HG03175 (cell line): ENCODE data around the gene CTRB1.

Source experiments
- ATAC-seq: cut with Tn5 transposase; IDR thresholded peaks from one replicate; pipeline ENCODE4 v1.9.1; 2021; ENCODE audit warnings: mild to moderate bottlenecking, moderate library complexity; ENCODE audit not compliant: unreplicated experiment

Gene CTRB1

DNA sequence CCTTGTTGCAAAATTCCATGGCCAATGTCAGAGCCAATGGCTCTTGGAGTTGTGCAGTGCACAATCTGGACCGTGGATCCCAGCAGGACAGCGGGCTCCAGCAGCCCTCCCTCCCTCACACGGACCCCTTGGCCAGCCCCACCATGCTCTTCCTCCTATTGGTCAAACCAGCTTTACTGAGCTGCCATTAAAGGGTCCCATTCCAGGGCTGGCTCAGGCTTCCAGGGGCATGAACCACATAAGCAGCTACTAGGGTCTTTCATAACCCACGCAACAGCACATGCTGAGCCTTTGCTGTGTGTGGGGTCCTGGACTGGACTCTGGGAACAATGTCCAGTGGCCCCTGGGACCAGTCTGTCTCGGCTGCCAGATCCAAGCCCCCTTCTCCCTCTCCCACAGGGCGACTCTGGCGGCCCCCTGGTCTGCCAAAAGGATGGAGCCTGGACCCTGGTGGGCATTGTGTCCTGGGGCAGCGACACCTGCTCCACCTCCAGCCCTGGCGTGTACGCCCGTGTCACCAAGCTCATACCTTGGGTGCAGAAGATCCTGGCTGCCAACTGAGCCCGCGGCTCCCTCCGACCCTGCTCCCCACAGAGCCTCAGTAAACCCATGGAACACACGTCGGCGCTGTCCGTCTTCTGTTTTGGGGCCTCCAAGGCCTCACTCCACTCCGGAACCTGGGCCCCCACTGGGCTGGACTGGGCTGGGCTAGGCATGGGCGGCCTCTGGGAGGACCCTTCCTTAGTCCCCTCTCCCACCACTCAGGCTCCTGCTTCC is 5.7 kb downstream of the CTRB1 start:
- no peak for ATAC-seq

DNA sequence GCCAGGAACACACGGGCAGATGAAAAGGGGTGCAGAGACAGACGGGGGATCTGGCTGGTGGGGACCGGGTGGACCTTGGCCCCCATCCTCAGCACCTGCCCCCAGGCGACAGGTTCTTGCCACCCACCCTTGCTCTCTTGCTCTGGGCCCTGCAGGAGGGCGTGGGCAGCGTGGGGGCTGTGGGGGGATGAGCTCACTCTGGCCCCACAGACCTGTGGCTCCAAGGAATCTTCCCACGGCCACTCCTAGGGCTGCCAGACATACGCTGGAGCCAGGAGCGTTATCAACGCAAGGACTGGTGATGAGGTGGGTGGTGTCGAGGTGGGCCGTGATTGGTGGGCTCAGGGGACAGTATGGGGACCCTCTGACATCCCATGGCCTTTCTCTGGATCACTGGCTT is 6.3 kb downstream of the CTRB1 start:
- ATAC-seq, result no peak

DNA sequence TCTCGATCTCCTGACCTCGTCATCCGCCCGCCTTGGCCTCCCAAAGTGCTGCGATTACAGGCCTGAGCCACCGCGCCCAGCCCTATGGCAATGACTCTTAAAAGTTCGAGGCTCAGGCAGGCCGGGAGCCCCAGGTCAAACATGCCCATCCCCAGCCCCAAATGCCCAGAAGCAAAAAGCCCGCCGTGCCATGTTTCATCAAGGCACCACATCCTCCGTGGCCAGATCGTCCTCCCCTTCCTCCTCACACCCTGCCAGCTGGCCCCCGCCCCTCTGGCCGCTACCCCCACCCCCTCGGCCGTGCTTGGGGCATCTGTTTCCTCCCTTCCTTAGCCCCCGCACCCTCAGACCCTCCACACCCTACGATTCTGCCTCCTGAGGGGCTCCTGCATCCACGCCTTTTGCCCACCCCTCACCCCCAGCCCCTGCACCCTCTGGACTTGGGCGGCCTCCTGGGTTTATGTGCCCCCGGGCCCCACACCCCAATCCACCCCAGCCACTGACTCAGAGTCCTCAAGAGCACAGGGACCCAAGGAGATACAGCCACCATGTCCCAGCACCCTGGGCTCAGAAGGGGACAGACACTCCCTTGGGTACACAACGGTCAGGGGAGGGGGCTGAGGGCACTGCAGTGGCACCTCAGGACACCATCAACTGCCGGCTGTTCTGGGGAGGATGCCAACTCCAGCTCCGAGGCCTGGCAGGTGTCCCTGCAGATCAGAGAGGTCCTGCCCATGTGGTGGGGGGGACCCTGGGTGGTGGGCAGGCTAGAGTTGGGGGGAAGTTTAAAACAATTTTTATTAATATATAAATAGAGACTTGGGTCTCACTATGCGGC is 7.1 kb downstream of the CTRB1 start:
- ATAC-seq, result no peak

DNA sequence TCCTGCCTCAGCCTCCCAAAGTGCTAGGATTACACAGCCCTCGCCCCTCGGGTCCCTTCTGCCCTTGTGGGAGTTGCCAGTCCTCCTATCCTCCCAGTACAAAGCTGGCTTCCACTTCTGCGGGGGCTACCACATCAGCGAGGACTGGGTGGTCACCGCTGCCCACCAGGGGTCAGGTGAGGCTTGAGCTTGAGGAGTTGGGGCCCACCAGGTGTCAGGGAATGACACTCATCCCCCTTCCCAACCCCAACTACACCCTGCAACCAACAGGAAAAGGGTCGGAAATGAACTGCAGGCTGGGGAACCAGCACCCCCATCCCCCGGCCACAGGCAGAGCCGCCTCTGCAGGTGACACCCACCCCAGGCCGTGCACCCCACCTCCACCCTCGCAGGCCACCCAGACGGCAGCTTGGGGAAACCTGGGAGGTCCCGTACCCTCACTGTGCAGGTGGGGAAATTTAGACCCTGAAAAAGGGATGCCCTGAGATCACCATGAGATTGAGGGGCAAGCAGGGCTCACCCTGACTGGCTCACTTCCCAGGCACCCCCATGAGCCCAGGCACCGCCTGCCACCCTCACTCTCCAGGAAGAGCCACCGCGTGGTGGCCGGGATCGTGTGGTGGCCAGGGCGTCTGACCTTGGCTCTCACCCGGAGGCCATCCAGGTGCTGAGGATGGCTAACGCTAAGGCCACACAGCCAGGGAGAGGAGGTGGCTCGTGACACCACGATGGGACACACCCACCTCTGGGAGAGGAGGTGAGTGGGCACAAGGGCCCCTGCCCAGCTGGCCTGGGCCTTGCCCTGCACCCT is 8.0 kb downstream of the CTRB1 start:
- ATAC-seq, result no peak

DNA sequence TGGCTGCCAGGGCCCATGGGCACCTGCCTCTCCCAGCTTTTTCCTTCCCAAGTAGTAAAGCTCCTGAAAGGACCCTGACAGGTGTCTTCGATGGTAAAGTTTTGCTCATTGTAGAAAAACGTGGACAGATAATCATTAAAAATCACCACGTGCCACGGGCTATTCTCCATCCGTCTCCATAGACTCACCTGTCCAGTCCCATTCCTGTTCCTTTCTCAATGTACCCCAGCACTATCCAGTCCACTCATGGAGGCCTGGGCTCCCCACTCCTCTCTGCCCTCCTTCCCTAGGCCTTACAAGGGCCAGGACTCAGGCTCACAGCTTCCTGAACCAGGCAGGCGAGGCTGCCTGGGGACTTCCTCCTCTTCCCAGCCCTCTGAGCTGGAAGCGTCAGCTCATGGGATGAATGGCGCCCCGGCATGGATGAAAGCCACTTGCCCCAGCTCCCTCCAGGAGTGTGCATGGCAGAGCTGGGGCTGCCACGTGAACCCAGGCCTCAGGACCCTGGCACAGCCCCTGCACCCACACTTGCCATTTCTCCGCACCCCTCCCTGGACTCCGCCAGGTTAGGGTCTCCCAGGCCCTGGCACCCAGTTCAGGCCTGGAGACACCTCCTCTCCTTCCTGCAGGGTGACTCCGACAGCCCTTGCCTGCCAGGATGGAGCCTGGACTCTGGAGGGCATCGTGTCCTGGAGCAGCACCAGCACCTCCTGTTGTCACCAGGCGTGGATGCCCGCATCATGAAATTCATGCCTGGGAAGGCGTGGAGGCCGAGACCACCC is 8.8 kb downstream of the CTRB1 start:
- ATAC-seq, result no peak

DNA sequence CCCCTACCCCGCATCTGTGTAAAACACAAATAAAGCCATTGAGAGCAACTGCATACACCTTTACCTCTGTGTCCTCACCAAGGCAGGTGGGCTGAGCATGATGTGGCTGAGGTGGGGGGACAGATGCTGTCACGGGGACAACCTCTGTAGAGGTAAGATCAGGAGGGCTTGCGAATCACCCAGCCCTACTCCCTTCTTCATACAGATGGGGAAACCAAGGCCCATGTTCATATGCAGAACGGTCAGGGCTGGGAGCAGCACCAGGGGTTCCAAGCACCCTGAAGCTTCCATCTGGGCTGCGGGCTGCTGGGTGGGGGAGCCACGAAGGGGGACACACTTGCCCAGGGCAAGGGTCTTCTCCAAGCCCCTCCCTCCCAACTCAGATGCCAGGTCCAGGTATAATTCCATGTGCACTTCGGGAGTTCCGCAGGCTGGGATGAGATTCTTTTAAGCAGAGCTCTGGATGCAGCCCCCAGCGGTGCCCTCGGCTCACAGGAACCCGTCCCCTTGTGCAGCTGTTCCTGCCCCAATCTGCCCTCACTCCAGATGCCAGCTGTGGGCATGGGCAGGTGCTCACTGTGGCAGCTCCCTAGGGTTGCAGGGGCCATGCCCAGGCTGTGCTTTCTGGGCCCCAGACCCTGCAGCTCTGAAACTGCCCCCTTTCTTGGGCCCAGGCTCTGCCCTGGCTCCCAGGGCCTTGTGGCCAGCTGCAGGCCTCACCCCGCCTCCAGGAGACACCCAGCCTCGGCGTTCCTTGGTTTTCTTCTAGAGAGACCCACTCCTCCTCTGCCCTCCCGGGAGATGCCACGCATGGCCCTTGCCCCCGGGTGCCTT is 9.6 kb downstream of the CTRB1 start:
- no peak for ATAC-seq

DNA sequence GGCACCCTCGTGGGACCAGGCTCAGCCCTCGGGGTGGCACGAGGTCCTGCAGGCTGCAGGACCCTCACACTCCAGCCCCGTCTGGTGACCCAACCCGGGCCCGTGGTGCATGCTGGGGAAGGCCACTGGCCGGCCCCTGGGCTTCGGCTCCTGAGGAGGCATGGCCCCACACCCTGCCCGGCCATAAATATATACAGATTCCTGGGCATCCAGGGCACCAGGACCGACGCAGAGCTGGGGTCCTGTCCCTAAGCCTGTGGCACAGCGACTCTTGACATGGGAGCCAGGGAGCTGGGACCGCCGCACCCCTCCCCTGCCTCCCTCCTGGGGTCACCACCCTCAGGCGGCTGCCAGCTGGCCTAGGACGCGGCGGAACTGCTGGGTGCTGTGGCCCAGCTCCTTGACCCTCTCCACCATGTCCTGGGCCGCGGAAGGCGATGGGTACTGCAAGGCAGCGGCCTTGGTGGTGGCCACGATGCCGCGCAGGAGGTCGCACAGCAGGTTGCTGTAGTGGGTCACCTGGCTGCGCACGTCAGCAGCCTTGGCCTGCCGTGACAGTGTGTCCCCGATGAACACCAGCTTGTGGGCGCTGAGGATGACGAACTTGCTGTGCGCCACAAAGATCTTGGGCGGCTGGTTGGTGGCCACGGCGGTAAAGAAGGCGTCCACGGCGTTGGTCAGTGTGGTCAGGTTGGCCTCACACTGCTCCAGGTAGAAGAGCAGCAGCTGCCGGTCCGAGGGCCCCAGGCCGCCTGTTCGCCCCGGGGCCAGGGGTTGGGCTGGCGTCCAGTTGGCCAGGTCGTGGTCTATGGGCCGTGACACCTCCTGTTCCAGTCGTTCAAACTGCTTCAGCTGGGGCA is 10.6 kb downstream of the CTRB1 start:
- ATAC-seq, result no peak

DNA sequence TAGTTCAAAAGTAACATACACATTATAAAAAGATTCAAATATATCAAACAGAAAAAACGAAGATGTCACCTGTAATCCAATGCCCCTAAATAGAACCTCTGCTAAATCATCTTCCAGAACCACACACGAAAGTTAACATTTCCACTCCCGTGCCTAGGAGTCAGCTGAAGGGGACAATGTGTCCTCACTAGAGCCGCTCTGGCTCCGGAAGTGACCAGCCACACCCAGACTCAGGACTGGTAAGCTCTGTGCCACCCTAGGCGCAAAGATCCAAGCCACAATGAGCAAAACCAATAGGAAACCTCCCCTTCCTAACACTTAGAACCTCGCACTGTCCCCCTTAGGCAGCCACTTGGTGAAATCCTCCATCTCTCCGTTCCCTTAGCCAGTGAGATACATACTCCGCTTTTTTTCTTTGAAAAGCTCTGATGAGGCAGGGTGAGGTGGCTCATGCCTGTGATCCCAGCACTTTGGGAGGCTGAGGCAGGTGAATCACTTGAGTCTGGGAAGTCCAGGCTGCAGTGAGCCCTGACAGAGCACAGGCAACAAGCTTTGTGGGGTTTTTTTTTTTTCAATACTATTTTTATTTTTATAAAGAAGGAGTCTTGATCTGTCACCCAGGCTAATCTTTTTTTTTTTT is 11.8 kb downstream of the CTRB1 start:
- ATAC-seq, result no peak

DNA sequence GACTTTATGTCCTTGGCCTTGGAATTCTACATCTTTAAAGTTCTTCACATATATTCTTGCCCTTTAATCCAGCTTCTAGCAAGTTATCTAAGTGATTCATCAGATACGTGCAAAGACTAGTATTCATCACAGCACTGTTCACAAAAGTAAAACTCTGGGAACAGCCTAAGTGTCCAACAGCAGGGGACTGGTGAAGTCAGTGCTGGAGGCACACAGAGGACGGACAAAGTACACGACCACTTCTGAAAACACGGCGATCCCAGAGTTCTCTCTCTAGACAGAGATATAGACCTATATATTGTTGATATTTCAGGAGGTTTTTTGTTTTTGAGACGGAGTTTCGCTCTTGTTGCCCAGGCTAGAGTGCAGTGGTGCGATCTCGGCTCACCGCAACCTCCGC is 12.8 kb downstream of the CTRB1 start:
- no peak for ATAC-seq

DNA sequence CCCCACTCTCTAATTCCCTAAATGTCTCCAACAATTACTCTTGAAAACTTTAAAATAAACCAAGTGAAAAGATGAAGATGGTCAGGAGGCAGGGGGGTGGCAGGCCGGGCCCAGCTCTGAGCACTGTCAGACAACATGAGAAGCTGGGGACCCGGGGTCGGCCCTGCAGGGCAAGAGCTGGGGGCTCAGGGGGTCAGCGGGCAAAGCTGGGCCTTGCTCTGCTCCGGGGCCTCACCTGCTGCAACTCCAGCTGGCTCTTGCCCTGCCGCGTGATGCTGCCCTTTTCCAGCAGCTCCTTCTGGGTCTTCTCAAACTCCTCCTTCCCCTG is 14.8 kb downstream of the CTRB1 start:
- no peak for ATAC-seq

DNA sequence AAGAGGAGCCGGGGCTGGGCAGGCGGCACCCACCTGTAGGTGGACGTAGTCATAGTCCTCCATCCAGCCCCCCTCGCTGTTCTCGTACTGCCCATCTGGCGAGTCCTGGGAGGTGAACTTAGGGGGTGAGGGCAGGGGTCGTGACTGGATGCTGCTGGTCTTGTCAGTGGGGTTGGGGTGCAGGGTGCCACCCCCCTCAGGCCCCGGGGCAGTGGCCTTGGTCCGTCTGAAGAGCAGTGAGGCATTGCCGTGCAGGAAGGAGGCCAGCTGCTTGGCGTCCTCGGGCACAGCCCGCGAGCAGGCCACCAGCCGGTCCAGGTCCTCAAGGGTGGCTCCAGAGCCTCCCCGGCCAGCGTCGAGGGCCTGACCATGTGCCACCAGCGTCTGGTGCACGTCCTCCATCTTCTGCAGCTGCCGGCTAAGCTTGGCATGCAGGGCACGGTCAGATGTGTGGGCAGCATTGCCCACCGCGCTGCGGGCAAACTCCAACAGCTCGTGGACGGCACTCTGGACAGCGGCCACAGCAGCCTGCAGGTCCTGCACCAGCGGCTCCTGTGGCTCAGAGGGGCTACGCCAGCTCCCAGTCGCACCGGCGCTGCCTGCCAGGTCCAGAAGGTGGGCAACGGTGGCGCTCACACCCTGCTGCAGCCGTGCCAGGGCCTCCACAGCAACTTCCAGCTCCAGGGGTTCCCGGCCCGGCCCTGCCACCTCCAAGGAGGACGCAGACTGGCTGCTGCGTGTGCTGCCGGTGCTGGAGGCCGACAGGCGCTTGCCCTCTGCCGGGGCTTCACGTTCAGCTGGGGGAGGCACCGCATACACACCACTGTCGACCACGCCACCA is 16.3 kb downstream of the CTRB1 start:
- ATAC-seq, result no peak

DNA sequence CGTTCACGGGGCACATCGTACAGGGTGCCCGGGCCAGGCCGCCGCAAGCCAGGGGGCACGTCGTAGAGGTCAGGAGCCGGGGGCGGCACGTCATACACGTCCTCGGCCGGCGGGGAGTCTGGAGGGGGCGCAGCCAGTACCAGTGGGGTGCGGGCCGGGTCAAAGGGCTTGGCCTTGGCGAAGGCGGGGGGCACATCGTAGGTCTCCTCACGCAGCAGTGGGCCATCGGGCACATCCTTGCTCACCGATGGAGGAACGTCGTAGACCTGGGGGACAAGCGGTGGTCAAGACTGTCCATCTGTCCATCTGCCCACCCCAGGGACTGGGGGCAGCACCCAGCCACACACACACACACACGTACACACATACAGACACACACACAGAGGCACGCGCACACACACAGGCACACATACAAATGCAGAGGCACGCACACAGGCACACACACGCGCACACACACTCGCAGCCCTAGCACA is 17.0 kb downstream of the CTRB1 start:
- ATAC-seq, result no peak

DNA sequence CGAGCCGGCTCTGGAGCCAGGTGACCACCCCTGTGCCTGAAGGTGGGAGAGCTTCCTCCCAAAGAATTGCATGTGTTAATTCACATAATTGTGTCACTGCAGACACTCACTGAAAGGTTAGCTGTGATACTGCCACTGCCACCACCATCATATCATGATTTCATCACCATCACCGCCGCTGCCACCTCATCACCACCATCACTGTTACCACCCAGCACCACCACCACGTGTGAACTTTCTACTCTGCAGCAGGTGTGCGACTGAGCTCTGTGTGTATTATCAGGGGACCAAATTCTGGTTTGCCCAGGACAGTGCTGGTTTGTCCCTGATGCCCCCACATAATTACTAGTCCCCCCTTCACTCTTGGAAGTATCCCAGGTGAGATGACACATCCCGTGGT is 17.4 kb downstream of the CTRB1 start:
- ATAC-seq, result no peak

DNA sequence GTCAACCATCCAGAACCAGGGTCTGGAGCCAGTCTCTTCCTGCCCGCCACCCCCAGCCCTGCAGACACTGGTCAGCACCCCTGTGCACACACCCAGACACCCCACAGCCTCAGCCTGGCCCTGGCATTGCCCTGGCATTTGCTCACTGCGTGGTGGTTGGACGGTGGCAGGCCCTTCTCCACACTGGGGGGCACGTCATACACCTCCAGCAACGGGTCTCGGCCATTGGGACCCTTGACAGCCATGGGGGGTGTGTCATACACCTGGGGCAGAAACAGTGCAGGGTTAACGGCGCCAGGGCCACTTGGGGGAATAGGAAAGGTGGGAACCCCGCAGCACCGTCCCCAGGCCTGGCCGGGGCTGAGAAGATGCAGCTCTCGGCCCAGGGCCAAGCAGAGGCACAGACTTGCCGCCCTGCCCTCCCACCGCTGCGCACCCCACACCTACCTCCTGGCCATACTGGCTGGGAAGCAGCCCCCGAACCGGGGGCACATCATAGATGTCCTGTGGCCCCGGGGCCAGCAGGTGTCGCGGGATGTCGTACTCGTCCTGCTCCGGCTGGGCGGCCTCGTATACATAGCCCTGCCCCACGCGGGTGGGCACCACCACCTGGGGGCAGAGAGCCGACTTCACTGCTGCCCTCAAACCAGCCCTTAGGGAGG is 18.1 kb downstream of the CTRB1 start:
- no peak for ATAC-seq

DNA sequence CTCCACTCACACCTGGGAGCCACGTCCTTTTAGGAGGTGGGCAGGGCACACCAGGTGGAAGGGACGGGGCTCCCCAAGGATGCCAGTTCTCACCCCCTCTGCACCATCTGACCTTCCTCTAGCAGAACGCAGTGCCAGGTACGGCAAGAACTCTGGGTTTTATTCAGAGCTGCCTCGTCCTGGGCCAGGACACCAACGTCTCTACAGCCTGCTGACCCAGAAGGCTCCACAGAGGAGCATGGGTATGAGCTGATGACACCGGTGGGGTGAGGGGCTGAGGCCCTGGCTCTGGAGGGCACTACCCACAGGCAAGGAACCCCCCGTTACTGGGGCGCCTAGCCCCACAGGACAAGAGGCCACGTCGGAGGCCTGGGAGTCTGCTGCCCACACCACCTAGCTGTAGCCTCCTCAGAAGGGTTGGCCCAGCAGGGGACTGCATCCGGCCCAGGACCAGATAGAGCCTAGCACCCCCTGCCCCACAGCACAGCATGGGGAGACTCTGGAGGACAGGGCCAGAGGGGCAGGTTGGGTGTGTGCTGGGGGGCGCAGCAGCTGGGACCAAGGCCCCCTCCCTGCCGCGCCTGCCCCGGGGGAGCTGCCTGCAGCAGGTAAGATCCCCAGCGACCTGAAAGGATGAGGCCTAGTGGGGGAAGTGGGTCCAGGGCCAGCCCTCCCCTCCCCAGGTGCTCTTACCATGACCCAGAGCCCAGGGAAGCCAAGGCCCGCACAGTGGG is 18.8 kb downstream of the CTRB1 start:
- no peak for ATAC-seq

DNA sequence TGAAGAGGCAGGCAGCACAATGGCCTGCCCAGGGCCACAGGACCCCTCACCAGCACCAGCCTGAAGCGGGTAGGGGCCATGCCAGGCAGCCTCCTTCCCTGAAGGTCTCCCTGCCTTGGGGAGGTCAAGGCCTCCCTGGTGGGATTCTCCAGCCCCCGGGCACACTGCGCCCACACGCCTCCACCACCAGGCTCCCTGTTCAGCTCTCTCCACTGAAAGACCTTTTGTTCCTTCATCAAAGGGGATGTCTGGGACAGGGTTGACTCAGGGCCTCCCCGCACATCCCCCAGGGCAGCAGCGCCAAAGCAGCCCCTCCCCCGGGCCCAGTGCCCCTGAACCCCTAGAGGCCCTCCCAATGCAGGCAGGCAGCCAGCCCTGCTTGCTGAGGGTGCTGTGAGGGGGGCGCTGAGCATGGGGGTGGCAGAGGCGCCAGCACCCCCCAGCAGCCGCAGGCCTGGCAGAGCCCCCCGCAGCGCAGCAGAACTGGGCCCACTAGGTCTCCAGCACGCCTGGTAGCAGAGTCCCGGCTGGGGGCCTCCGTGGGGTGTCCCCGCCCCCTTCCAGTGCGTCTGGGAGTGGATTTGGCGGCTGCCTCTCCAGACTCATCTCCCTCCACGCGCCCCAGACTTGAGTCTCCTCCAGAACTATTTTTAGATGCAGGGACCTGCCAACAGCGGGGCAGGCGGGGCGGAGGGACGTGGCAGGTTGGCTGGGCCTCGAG is 19.5 kb downstream of the CTRB1 start:
- no peak for ATAC-seq
